Loucy (cell line): ENCODE data around the gene DOCK8.

Source experiments
- H2AFZ ChIP-seq: fragments of 200-600 bp; sonication (generic); 2 replicates; pipeline ENCODE4 v1.6.0; 2016; ENCODE audit warnings: antibody characterized with exemption, mild to moderate bottlenecking, low read length, moderate library complexity
- H3F3A ChIP-seq: fragments of 200-600 bp; 2 replicates; pipeline ENCODE4 v1.6.0; 2016; ENCODE audit warnings: antibody characterized with exemption, low read depth, mild to moderate bottlenecking
- H3K27me3 ChIP-seq: fragments of 200-600 bp; sonication (generic); 2 replicates; pipeline ENCODE4 v1.6.1; 2014; ENCODE audit warnings: low read length, mild to moderate bottlenecking; ENCODE audit not compliant: insufficient read depth, poor library complexity, severe bottlenecking
- H3K36me3 ChIP-seq: fragments of 200-600 bp; sonication (generic); 2 replicates; pipeline ENCODE4 v1.6.1; 2016; ENCODE audit warnings: low read length; ENCODE audit not compliant: insufficient read depth
- H3K4me1 ChIP-seq: fragments of 200-600 bp; sonication (generic); 2 replicates; pipeline ENCODE4 v1.5.1; 2014; ENCODE audit warnings: low read length, mild to moderate bottlenecking; ENCODE audit not compliant: insufficient read depth, poor library complexity, severe bottlenecking
- H3K4me2 ChIP-seq: fragments of 200-600 bp; sonication (generic); 2 replicates; pipeline ENCODE4 v1.6.0; 2014; ENCODE audit warnings: antibody characterized with exemption, low read length, low read depth, mild to moderate bottlenecking; ENCODE audit not compliant: poor library complexity, severe bottlenecking
- H3K4me3 ChIP-seq: fragments of 200-600 bp; sonication (generic); 2 replicates; pipeline ENCODE4 v1.5.1; 2014; ENCODE audit warnings: low read length, mild to moderate bottlenecking, mixed read lengths; ENCODE audit not compliant: poor library complexity, severe bottlenecking
- H3K79me2 ChIP-seq: fragments of 200-600 bp; sonication (generic); 2 replicates; pipeline ENCODE4 v1.6.1; 2014; ENCODE audit warnings: low read length; ENCODE audit not compliant: insufficient read depth
- H3K9ac ChIP-seq: fragments of 200-600 bp; sonication (generic); 2 replicates; pipeline ENCODE4 v1.6.0; 2014; ENCODE audit warnings: mild to moderate bottlenecking, low read depth, low read length, moderate library complexity; ENCODE audit not compliant: poor library complexity, severe bottlenecking
- H3K9me2 ChIP-seq: fragments of 200-600 bp; sonication (generic); replicated peaks from 2 replicates; pipeline ENCODE4 v1.6.1; 2016; ENCODE audit warnings: low read depth, low read length, mixed read lengths
- H3K9me3 ChIP-seq: fragments of 200-600 bp; sonication (generic); 2 replicates; pipeline ENCODE4 v1.6.1; 2014; ENCODE audit warnings: mild to moderate bottlenecking, antibody characterized with exemption, low read length, low read depth; ENCODE audit not compliant: insufficient read depth
- H4K20me1 ChIP-seq: fragments of 200-600 bp; sonication (generic); 2 replicates; pipeline ENCODE4 v1.6.0; 2014; ENCODE audit warnings: antibody characterized with exemption, low read length, mild to moderate bottlenecking; ENCODE audit not compliant: insufficient read depth, poor library complexity, severe bottlenecking
- CTCF ChIP-seq: fragments of 200-600 bp; sonication (generic); conservative IDR thresholded peaks from 2 replicates; pipeline ENCODE4 v1.5.1; 2014; ENCODE audit warnings: mild to moderate bottlenecking, antibody characterized with exemption, low read length
- EZH2phosphoT487 ChIP-seq: fragments of 200-600 bp; IDR thresholded peaks from 2 replicates; pipeline ENCODE4 v1.6.1; 2018; ENCODE audit warnings: antibody characterized with exemption, mild to moderate bottlenecking, moderate library complexity, borderline replicate concordance

Gene DOCK8

GRCh38 chr9:353077-353476 is 138.4 kb downstream of the DOCK8 start:
- Histone ChIP-seq H3K9me2 (no peaks in the 10 kb centered on the region), H3F3A (no peaks in the 10 kb centered on the region), H4K20me1 (no peaks in the 10 kb centered on the region), H3K9me3 (no peaks in the 10 kb centered on the region), H3K36me3 (peaks cover 82% of the 10 kb centered on the region; the same call in 1 of the 2 replicates), H3K4me1 (peaks cover 31% of the 10 kb centered on the region), H3K79me2 (peaks cover 4% of the 10 kb centered on the region; the same call in 1 of the 2 replicates), H3K4me3 (no peak overlapping the region), H2AFZ (no peak overlapping the region), H3K4me2 (no peak overlapping the region), H3K27me3 (no peaks in the 10 kb centered on the region), H3K9ac (no peak overlapping the region)
- TF ChIP-seq EZH2phosphoT487 (no peak), CTCF (no peak)

- Histone ChIP-seq H3K4me3 (no peak overlapping the region), H4K20me1 (no peaks in the 10 kb centered on the region), H2AFZ (no peak overlapping the region), H3K4me1 (peaks cover 26% of the 10 kb centered on the region), H3K27me3 (no peaks in the 10 kb centered on the region), H3K36me3 (peaks cover 72% of the 10 kb centered on the region; the same call in 1 of the 2 replicates), H3K9me2 (no peaks in the 10 kb centered on the region), H3K4me2 (no peak overlapping the region), H3K9ac (no peak overlapping the region), H3F3A (no peaks in the 10 kb centered on the region), H3K9me3 (no peaks in the 10 kb centered on the region), H3K79me2 (peaks cover 4% of the 10 kb centered on the region; the same call in 1 of the 2 replicates)
- TF ChIP-seq CTCF (no peak), EZH2phosphoT487 (no peak)
These were observed 139.8 kb downstream of the DOCK8 start for GRCh38 chr9:354453-354852.

- H3K9me2 ChIP-seq = no peaks in the 10 kb centered on the region
- peaks cover 68% of the 10 kb centered on the region; the same call in 1 of the 2 replicates for H3K36me3 ChIP-seq
These were observed 142.9 kb downstream of the DOCK8 start for GRCh38 chr9:357560-357959.

More at GRCh38 chr9:357560-357959, 142.9 kb downstream of the DOCK8 start:
- H3K4me3 ChIP-seq = no peak overlapping the region
- H3K9ac ChIP-seq = no peak overlapping the region
- H2AFZ ChIP-seq = no peak overlapping the region
- no peaks in the 10 kb centered on the region for H3K4me1 ChIP-seq
- H3K27me3 ChIP-seq = no peaks in the 10 kb centered on the region
- no peak for TF ChIP-seq EZH2phosphoT487
- no peak for TF ChIP-seq CTCF
- H3K79me2 ChIP-seq = no peaks in the 10 kb centered on the region
- no peaks in the 10 kb centered on the region for H4K20me1 ChIP-seq
- no peaks in the 10 kb centered on the region for H3F3A ChIP-seq
- no peaks in the 10 kb centered on the region for H3K9me3 ChIP-seq
- no peak overlapping the region for H3K4me2 ChIP-seq
